BLaER1 treated with 17β-estradiol and CSF1 and Interleukin-3, amounts not matched to agents 10 nM and 100 nM (cell line): ENCODE measurements around the gene MYO5A.

Source experiments
- H3K27ac ChIP-seq, 11 experiments: shearing (Covaris generic); formaldehyde crosslinking; 2 replicates each; pipeline ENCODE4 v1.8.1; 2022
- H3K27me3 ChIP-seq, 11 experiments: shearing (Covaris generic); formaldehyde crosslinking; 2 replicates each; pipeline ENCODE4 v1.8.1; 2022
- H3K36me3 ChIP-seq, 11 experiments: shearing (Covaris generic); formaldehyde crosslinking; 2 replicates each; pipeline ENCODE4 v1.8.1; 2022
- H3K4me1 ChIP-seq, 10 experiments: shearing (Covaris generic); formaldehyde crosslinking; 2 replicates each; pipeline ENCODE4 v1.8.1; 2022
- H3K4me2 ChIP-seq, 11 experiments: shearing (Covaris generic); formaldehyde crosslinking; 2 replicates each; pipeline ENCODE4 v1.8.1; 2022
- H3K4me3 ChIP-seq, 10 experiments: shearing (Covaris generic); formaldehyde crosslinking; 2 replicates each; pipeline ENCODE4 v1.8.1; 2022
- H3K9ac ChIP-seq, 11 experiments: shearing (Covaris generic); formaldehyde crosslinking; 2 replicates each; pipeline ENCODE4 v1.8.1; 2022
- H3K9me3 ChIP-seq, 11 experiments: shearing (Covaris generic); formaldehyde crosslinking; replicated peaks in 1 of 11; 2 replicates each; pipeline ENCODE4 v1.8.1; 2022
- H4K20me1 ChIP-seq, 11 experiments: shearing (Covaris generic); formaldehyde crosslinking; 2 replicates each; pipeline ENCODE4 v1.8.1; 2022
- Cebpa-rat ChIP-seq, 11 experiments: shearing (Covaris generic); IDR thresholded peaks; 2 replicates each; pipeline ENCODE4 v1.8.1; 2022

MYO5A gene

DNA sequence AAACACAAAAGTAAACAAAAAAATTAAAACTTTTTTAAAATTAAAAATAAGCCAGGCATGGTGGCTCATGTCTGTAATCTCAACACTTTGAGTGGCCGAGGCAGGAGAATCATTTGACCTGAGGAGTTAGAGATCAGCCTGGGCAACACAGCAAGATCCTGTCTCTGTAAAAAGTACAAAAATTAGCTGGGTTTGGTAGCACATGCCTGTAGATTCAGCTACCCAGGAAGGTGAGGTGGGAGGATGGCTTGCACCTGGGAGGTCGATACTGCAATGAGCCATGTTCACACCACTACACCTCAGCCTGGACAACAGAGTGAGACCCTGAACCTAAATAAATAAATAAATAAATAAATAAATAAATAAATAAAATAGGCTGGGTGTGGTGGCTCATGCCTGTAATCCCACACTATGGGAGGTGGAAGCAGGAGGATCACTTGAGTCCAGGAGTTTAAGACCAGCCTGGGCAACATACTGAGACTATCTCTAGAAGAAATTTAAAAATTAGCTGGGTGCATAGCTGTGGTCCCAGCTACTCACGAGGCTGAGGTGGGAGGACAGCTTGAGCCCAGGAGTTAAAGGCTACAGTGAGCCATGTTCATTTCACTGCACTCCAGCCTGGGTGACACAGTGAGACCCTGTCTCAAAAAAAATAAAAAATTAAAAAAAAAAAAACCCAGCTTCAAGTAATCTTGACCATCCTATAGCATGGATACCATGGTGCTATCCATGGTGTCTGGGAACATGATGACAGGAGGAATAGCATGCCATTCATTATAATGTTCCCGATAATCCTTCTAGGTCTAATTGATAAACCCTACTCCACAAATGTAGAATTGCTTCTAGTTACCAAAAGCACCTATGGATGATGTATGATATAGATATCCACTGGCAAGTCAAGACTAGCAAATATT lies 4.2 kb downstream of the MYO5A start:
- Histone ChIP-seq H3K36me3 (no peaks in the 10 kb centered on the region), H3K27ac (no peak overlapping the region), H3K9me3 (no peaks in the 10 kb centered on the region), H3K4me2 (peak overlapping the region in 2 of 11 experiments; percentile 55 to 68; a peak in 4 of 22 replicates), H4K20me1 (peaks cover 16 to 90% (median 70%) of the 10 kb centered on the region in 11 experiments; a peak in 19 of 22 replicates), H3K4me3 (no peak overlapping the region), H3K9ac (no peak overlapping the region), H3K4me1 (peaks cover 11 to 60% (median 15%) of the 10 kb centered on the region in 10 experiments), H3K27me3 (peaks cover under 1 to 4% (median 3%) of the 10 kb centered on the region in 11 experiments; a peak in 19 of 22 replicates)
- TF ChIP-seq Cebpa-rat (IDR thresholded peaks at IDR 0.05): no peak

DNA sequence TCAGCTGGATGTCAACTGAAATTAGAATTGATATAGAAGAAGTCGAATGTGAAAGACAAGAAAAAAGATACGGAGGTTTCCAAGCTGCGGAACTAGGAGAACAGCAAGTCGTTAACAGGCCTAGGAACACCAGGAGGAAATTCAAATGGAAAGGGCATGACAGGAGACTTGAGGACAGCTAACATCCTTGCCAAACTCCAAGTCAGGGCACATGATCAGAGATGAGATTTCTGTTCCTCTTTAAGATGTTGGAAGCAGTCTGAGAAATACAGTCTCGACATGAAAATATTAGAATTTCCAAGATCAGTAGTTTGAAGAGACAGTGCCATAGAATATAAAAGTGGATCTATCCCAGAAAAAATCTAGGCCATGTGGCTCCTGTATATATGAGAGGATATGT lies 5.0 kb downstream of the MYO5A start:
- Histone ChIP-seq H3K27me3 (no peaks in the 10 kb centered on the region), H3K9me3 (no peaks in the 10 kb centered on the region), H4K20me1 (peaks cover 16 to 98% (median 76%) of the 10 kb centered on the region in 11 experiments; a peak in 19 of 22 replicates), H3K4me1 (peaks cover 9 to 67% (median 13%) of the 10 kb centered on the region in 10 experiments), H3K36me3 (no peaks in the 10 kb centered on the region), H3K27ac (no peak overlapping the region), H3K9ac (no peak overlapping the region), H3K4me3 (no peak overlapping the region), H3K4me2 (peak overlapping the region in 3 of 11 experiments; percentile 25 to 68 (median 55); a peak in 4 of 22 replicates)
- no peak for TF ChIP-seq Cebpa-rat (IDR thresholded peaks at IDR 0.05)

DNA sequence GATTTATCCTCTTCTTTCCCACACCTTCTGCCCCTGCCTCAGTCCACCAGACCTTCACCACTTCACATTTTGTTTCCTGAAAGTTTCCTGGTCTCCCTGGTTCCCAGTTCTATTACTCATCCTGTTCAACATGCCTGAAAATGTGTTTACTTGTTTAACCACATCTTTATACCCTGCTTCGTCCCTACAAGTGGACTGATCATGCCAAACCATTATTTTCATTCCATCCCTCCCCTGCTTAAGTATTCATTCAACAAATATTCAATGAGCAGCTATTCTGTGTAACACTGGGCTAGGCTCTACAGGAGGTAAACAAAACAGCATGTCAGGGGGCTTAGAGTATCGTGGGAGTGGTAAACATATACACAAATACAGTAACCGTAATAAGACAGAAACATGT lies 5.5 kb downstream of the MYO5A start:
- TF ChIP-seq Cebpa-rat (IDR thresholded peaks at IDR 0.05): no peak
- H3K9me3 ChIP-seq: no peaks in the 10 kb centered on the region
- no peaks in the 10 kb centered on the region for H3K27me3 ChIP-seq
- peaks cover 9 to 71% (median 13%) of the 10 kb centered on the region in 10 experiments for H3K4me1 ChIP-seq
- no peak overlapping the region for H3K27ac ChIP-seq
- H3K9ac ChIP-seq: no peak overlapping the region
- H3K4me2 ChIP-seq: peak overlapping the region in 3 of 11 experiments; percentile 25 to 68 (median 55); a peak in 4 of 22 replicates
- no peak overlapping the region for H3K4me3 ChIP-seq
- peaks cover 16 to 99% (median 77%) of the 10 kb centered on the region in 11 experiments; a peak in 19 of 22 replicates for H4K20me1 ChIP-seq
- H3K36me3 ChIP-seq: no peaks in the 10 kb centered on the region

DNA sequence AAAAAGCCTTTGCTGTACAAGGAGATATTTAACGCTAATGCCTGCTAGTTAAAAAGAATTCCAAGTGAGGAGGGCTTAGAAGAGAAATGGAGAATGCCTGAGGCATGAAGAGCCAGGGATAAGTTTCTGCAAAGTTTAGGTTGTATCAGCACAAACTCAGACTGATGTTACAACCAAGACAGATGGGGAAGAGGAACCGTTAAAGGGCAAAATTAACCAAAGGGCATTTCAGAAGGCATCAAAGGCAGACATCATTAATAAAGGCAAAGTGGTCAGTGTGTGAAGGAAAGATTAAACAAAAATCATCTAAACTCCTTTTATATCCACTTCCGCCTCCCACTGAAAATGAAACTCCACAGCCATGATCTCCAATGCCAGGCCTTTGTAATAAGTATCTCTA lies 7.0 kb downstream of the MYO5A start:
- H3K4me3 ChIP-seq: no peak overlapping the region
- no peaks in the 10 kb centered on the region for H3K36me3 ChIP-seq
- TF ChIP-seq Cebpa-rat (IDR thresholded peaks at IDR 0.05): no peak
- peaks cover 16 to 96% (median 68%) of the 10 kb centered on the region in 11 experiments; a peak in 19 of 22 replicates for H4K20me1 ChIP-seq
- H3K27ac ChIP-seq: no peak overlapping the region
- peak overlapping the region in 2 of 11 experiments; percentile 34 to 43; a peak in 4 of 22 replicates for H3K4me2 ChIP-seq
- no peaks in the 10 kb centered on the region for H3K9me3 ChIP-seq
- peaks cover 0 to 66% (median 0%) of the 10 kb centered on the region in 10 experiments; a peak in 9 of 20 replicates for H3K4me1 ChIP-seq
- no peaks in the 10 kb centered on the region for H3K27me3 ChIP-seq
- H3K9ac ChIP-seq: no peak overlapping the region

DNA sequence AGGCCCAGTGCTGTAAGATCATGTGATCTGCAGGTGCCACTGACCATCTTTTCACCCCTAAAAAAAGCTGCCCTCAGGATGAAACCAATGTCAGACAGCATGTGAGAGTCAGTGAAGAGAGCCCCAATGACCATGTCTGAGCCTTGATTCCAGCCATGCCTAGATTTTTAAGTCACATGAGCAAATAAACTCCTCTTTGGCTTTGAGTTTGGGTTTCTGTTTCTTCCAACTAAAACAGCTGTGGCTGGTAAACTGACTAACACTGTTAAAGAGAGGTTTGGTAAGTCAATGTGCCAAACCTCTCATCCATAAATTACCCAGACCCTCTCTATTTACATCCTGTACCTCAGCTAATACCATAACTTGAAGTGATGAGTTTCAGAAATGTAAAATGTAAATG lies 8.3 kb downstream of the MYO5A start:
- H3K4me3 ChIP-seq: no peak overlapping the region
- peak overlapping the region in 1 of 11 experiments; percentile 41; a peak in 2 of 22 replicates for H3K4me2 ChIP-seq
- no peak for TF ChIP-seq Cebpa-rat (IDR thresholded peaks at IDR 0.05)
- peaks cover 7 to 96% (median 66%) of the 10 kb centered on the region in 11 experiments; a peak in 19 of 22 replicates for H4K20me1 ChIP-seq
- H3K27ac ChIP-seq: no peak overlapping the region
- H3K36me3 ChIP-seq: no peaks in the 10 kb centered on the region
- H3K4me1 ChIP-seq: peaks cover 0 to 66% (median 0%) of the 10 kb centered on the region in 10 experiments; a peak in 8 of 20 replicates
- no peaks in the 10 kb centered on the region for H3K27me3 ChIP-seq
- H3K9me3 ChIP-seq: no peaks in the 10 kb centered on the region
- no peak overlapping the region for H3K9ac ChIP-seq

DNA sequence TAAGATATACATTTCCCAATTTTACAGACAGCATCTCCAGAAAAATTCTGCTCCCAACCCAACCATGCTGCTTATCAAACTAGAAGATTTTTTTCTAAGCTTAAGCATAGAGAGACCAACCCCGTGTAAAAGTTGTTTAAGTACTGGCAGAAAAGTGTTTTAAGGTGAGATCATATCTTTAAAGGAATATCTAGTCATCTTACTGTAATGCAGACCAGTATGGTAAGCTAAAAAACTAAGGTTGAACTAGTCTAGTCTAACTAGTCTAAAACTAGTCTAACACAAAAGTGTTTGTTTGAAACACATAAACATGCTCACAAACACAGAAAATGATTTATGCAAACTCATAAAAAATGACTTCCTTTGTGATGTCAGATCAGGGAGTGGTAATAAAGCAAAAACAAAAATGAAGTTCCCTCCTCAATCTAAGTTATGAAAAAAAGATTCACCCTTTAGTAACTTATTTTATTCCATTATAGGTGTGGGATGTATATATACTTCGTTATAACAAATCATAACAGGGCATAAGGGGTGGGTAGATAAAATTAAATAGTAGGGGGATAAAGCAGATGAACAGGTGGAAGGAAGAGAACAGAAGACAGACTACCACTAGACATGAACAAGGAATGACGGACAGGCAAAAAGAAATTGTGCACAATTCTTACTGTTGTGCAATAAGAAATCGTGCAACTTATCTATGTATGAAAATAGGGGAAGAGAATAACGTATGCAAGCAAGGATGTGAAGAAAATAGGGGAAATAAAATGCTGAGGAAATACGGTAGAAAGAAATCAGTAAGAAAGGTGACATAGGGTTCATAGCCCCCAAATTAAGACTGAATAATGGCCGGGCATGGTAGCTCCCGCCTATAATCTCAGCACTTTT lies 10.0 kb downstream of the MYO5A start:
- TF ChIP-seq Cebpa-rat (IDR thresholded peaks at IDR 0.05): no peak; a peak in 1 of 22 replicates

DNA sequence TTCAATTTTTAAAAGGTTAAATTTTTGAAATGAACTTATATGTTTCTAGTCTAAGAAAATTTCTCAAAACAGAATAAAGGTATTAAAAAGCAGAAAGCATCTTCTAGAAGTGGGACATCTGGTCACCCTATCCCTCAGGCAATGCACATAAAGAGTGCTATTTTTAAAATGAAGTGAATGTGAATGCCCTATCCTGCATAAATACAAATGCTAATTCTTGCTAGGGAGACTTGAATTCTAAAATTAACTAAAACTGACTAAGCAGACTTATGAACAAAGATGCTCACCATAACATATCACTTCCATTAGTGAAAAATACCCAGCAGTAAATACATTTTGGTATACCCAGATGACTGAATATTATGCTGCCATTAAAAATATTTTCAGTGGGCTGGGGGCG lies 11.7 kb downstream of the MYO5A start:
- H3K4me1 ChIP-seq: peaks cover 0 to 37% (median 0%) of the 10 kb centered on the region in 10 experiments; a peak in 8 of 20 replicates
- H4K20me1 ChIP-seq: peaks cover 7 to 93% (median 50%) of the 10 kb centered on the region in 11 experiments; a peak in 19 of 22 replicates
- no peaks in the 10 kb centered on the region for H3K27me3 ChIP-seq
- H3K4me2 ChIP-seq: no peak overlapping the region
- TF ChIP-seq Cebpa-rat (IDR thresholded peaks at IDR 0.05): no peak
- H3K27ac ChIP-seq: no peak overlapping the region
- no peaks in the 10 kb centered on the region for H3K9me3 ChIP-seq
- no peak overlapping the region for H3K9ac ChIP-seq
- H3K4me3 ChIP-seq: no peak overlapping the region
- no peaks in the 10 kb centered on the region for H3K36me3 ChIP-seq

More for the DNA sequence above, 10.0 kb downstream of the MYO5A start:
- Histone ChIP-seq H3K27me3 (no peaks in the 10 kb centered on the region), H3K27ac (no peak overlapping the region), H4K20me1 (peaks cover 7 to 96% (median 63%) of the 10 kb centered on the region in 11 experiments; a peak in 19 of 22 replicates), H3K4me2 (peak overlapping the region in 3 of 11 experiments; percentile 46 to 75 (median 69); a peak in 6 of 22 replicates), H3K36me3 (no peaks in the 10 kb centered on the region), H3K9me3 (no peaks in the 10 kb centered on the region), H3K4me3 (no peak overlapping the region), H3K4me1 (peaks cover 0 to 54% (median 0%) of the 10 kb centered on the region in 10 experiments; a peak in 8 of 20 replicates), H3K9ac (no peak overlapping the region)

DNA sequence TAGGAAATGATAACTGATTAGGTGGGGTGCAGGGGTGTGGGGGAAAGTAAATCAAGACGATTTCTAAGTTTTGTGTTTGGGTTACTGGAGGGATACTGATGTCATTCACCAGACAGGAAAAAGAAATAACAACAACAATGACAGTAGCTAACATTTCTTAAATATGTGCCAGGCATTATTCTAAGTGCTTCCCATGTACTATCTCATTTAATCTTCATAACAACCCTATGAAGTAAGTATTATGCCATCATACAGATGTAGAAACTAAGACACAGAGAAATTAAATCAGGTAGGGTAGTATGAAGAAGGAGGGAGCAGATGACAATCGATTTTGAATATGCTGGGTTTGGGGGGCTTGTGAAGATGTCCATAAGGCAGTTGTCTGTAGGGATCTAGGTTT lies 13.3 kb downstream of the MYO5A start:
- Histone ChIP-seq H4K20me1 (peaks cover 6 to 93% (median 39%) of the 10 kb centered on the region in 11 experiments; a peak in 18 of 22 replicates), H3K9me3 (no peaks in the 10 kb centered on the region), H3K27me3 (no peaks in the 10 kb centered on the region), H3K4me2 (no peak overlapping the region), H3K27ac (no peak overlapping the region), H3K4me1 (peaks cover 0 to 24% (median 0%) of the 10 kb centered on the region in 10 experiments; a peak in 8 of 20 replicates), H3K4me3 (no peak overlapping the region), H3K9ac (no peak overlapping the region), H3K36me3 (no peaks in the 10 kb centered on the region)
- no peak for TF ChIP-seq Cebpa-rat (IDR thresholded peaks at IDR 0.05)
